GM23338 (cell line): ENCODE data around the gene SLC4A7. TPM values are rescaled to one million over a fixed set of nuclear protein-coding genes. Genes with fewer than 3 reads are reported as not detected.

Source experiments
- ATAC-seq: fragments of 200-7000 bp; cut with Tn5 transposase; 3 replicates; pipeline ENCODE4 v1.9.1; 2020
- DNase-seq: peaks from one replicate; pipeline ENCODE4 v3.0.0-alpha.2; 2015; ENCODE audit warnings: low spot score
- H2AFZ ChIP-seq: fragments of 200-600 bp; sonication (generic); 2 replicates; pipeline ENCODE4 v1.8.0; 2016; ENCODE audit warnings: antibody characterized with exemption, mild to moderate bottlenecking, moderate library complexity
- H3F3A ChIP-seq: fragments of 200-600 bp; sonication (generic); replicated peaks from 2 replicates; pipeline ENCODE4 v1.8.0; 2017; ENCODE audit warnings: antibody characterized with exemption, mixed run types, low read depth
- H3K27ac ChIP-seq: fragments of 200-600 bp; sonication (generic); 2 replicates; pipeline ENCODE4 v1.6.1; 2016; ENCODE audit warnings: low read depth
- H3K27me3 ChIP-seq: fragments of 200-600 bp; sonication (generic); 2 replicates; pipeline ENCODE4 v1.8.0; 2016; ENCODE audit warnings: mild to moderate bottlenecking, mixed run types, moderate library complexity; ENCODE audit not compliant: insufficient read depth
- H3K36me3 ChIP-seq: fragments of 200-600 bp; sonication (generic); 2 replicates; pipeline ENCODE4 v1.8.0; 2016; ENCODE audit warnings: mild to moderate bottlenecking; ENCODE audit not compliant: insufficient read depth
- H3K4me1 ChIP-seq: fragments of 200-600 bp; sonication (generic); 2 replicates; pipeline ENCODE4 v1.8.0; 2016; ENCODE audit warnings: mild to moderate bottlenecking, moderate library complexity; ENCODE audit not compliant: insufficient read depth
- H3K4me2 ChIP-seq: fragments of 200-600 bp; sonication (generic); 2 replicates; pipeline ENCODE4 v1.7.1; 2017; ENCODE audit warnings: mixed run types
- H3K4me3 ChIP-seq: fragments of 200-600 bp; sonication (generic); 2 replicates; pipeline ENCODE4 v1.6.1; 2016; ENCODE audit warnings: mixed run types
- H3K79me2 ChIP-seq: fragments of 200-600 bp; sonication (generic); replicated peaks from 2 replicates; pipeline ENCODE4 v1.8.0; 2017; ENCODE audit warnings: mild to moderate bottlenecking; ENCODE audit not compliant: insufficient read depth
- H3K9me2 ChIP-seq: fragments of 200-600 bp; sonication (generic); 2 replicates; pipeline ENCODE4 v1.8.0; 2017; ENCODE audit not compliant: insufficient read depth
- H4K20me1 ChIP-seq: fragments of 200-600 bp; sonication (generic); replicated peaks from 2 replicates; pipeline ENCODE4 v1.8.0; 2017; ENCODE audit warnings: mild to moderate bottlenecking; ENCODE audit not compliant: insufficient read depth
- H3K27ac Mint-ChIP-seq: 2 replicates; pipeline ENCODE4 v1.8.0; 2020; ENCODE audit warnings: inconsistent platforms, mild to moderate bottlenecking, moderate library complexity, mixed read lengths
- H3K27me3 Mint-ChIP-seq: 3 replicates; pipeline ENCODE4 v1.8.0; 2022; ENCODE audit warnings: low read depth, mild to moderate bottlenecking, moderate library complexity, mixed read lengths, inconsistent platforms; ENCODE audit not compliant: insufficient read depth, poor library complexity
- H3K36me3 Mint-ChIP-seq: 3 replicates; pipeline ENCODE4 v1.8.0; 2021; ENCODE audit warnings: low read depth, mild to moderate bottlenecking, inconsistent platforms, moderate library complexity, mixed read lengths
- H3K4me1 Mint-ChIP-seq: 3 replicates; pipeline ENCODE4 v1.8.0; 2020; ENCODE audit warnings: mild to moderate bottlenecking, inconsistent platforms, mixed read lengths
- H3K4me3 Mint-ChIP-seq: 3 replicates; pipeline ENCODE4 v1.8.0; 2021; ENCODE audit warnings: moderate library complexity, mild to moderate bottlenecking, inconsistent platforms, mixed read lengths
- H3K9me3 Mint-ChIP-seq: 3 replicates; pipeline ENCODE4 v1.8.0; 2020; ENCODE audit warnings: moderate library complexity, mild to moderate bottlenecking, inconsistent platforms, mixed read lengths
- CREB1 ChIP-seq: fragments of 250-450 bp; sonication (Bioruptor Pico); IDR thresholded peaks from 2 replicates; pipeline ENCODE4 v1.5.0; 2020; ENCODE audit warnings: low read depth, mild to moderate bottlenecking, moderate library complexity
- CTCF ChIP-seq, 2 experiments: fragments of 200-600 bp in 1 of 2; sonication (generic) in 1 of 2; conservative IDR thresholded peaks; 2 replicates each; pipeline versions ENCODE4 v1.5.1 to v1.6.1; 2016 to 2017; ENCODE audit warnings: antibody characterized with exemption in 2 of 2, low read depth in 2 of 2, mild to moderate bottlenecking in 2 of 2, moderate library complexity in 1 of 2
- ETS1 ChIP-seq: IDR thresholded peaks from 2 replicates; pipeline ENCODE4 v1.6.1; 2016; ENCODE audit warnings: antibody characterized with exemption
- EZH2 ChIP-seq: fragments of 200-600 bp; sonication (generic); IDR thresholded peaks from one replicate; pipeline ENCODE4 v1.8.0; 2017; ENCODE audit warnings: antibody characterized with exemption, mild to moderate bottlenecking, low read depth; ENCODE audit not compliant: unreplicated experiment
- NANOG ChIP-seq: IDR thresholded peaks from 2 replicates; pipeline ENCODE4 v1.6.1; 2016; ENCODE audit warnings: antibody characterized with exemption, borderline replicate concordance
- REST ChIP-seq: IDR thresholded peaks from one replicate; pipeline ENCODE4 v1.6.1; 2018; ENCODE audit warnings: antibody characterized with exemption; ENCODE audit not compliant: unreplicated experiment
- STAT1 ChIP-seq: IDR thresholded peaks from one replicate; pipeline ENCODE4 v1.6.1; 2016; ENCODE audit warnings: antibody characterized with exemption; ENCODE audit not compliant: unreplicated experiment
- ZNF114 ChIP-seq: fragments of 250-450 bp; sonication (Bioruptor Pico); IDR thresholded peaks from 2 replicates; pipeline ENCODE4 v1.5.0; 2020; ENCODE audit warnings: mild to moderate bottlenecking, moderate library complexity
- ZNF331 ChIP-seq: fragments of 250-450 bp; sonication (Bioruptor Pico); IDR thresholded peaks from 2 replicates; pipeline ENCODE4 v1.5.0; 2020; ENCODE audit warnings: low read depth, mild to moderate bottlenecking, moderate library complexity
- ZNF462 ChIP-seq: fragments of 250-450 bp; sonication (Bioruptor Pico); IDR thresholded peaks from 2 replicates; pipeline ENCODE4 v1.5.0; 2020; ENCODE audit warnings: mild to moderate bottlenecking, moderate library complexity
- polyA plus RNA-seq: library from polyadenylated mRNA; unstranded; fragments of >200 nt; fragmentation: Nextera tagmentation; extraction: Ambion mirVana; gene quantifications from 2 replicates; pipeline ENCODE4 v1.2.1, GENCODE V29; 2016
- total RNA-seq: library from RNA; depleted of rRNA; stranded (reverse); fragments of >200 nt; shearing (Covaris generic); gene quantifications from 2 replicates; pipeline ENCODE4 v1.2.3, GENCODE V29; 2014

Gene SLC4A7
- total and polyA plus RNA-seq, 2 experiments from 2014 or later = 44.4 to 101 TPM

- DNase-seq (no peak), ATAC-seq (no peak)
- Histone ChIP-seq H3K79me2 (no peaks in the 10 kb centered on the region), H3F3A (no peaks in the 10 kb centered on the region), H3K9me2 (no peaks in the 10 kb centered on the region), H2AFZ (no peak overlapping the region), H3K4me3 (no peak overlapping the region), H4K20me1 (no peaks in the 10 kb centered on the region), H3K36me3 (peaks cover 32% of the 10 kb centered on the region), H3K27ac (no peak overlapping the region), H3K4me1 (no peaks in the 10 kb centered on the region), H3K4me2 (no peak overlapping the region), H3K27me3 (no peaks in the 10 kb centered on the region)
- peaks cover 8% of the 10 kb centered on the region; the same call in 2 of the 3 replicates for H3K4me1 Mint-ChIP-seq
- H3K4me3 Mint-ChIP-seq = no peak overlapping the region
- peaks cover 51% of the 10 kb centered on the region for H3K36me3 Mint-ChIP-seq
- no peak overlapping the region for H3K27ac Mint-ChIP-seq
- TF ChIP-seq ZNF462 = no peak
- TF ChIP-seq CTCF (conservative IDR thresholded peaks at IDR 0.05; ENCODE audit: low read depth in 2 of 2) = no peak
- no peak for TF ChIP-seq STAT1
- no peak for TF ChIP-seq ETS1
- no peak for TF ChIP-seq ZNF331 (CRISPR knock-in tag)
- TF ChIP-seq REST = no peak
- TF ChIP-seq NANOG = no peak
- no peak for TF ChIP-seq EZH2
- TF ChIP-seq ZNF114 (CRISPR knock-in tag) = no peak
- no peak for TF ChIP-seq CREB1 (CRISPR knock-in tag)
- H3K27me3 Mint-ChIP-seq = peaks cover 1% of the 10 kb centered on the region
- no peaks in the 10 kb centered on the region for H3K9me3 Mint-ChIP-seq
Observed at GRCh38 chr3:27385504-27385903, 98.7 kb downstream of the SLC4A7 start.
